GM12878 (cell line): Measurements from ENCODE around the gene SUPT4H1. TPM values are rescaled to one million over a fixed set of nuclear protein-coding genes. Genes with fewer than 3 reads are reported as not detected.

Source experiments
- ATAC-seq: fragments of 200-7000 bp; cut with Tn5 transposase; 3 replicates; pipeline ENCODE4 v1.9.1; 2020; ENCODE audit warnings: mild to moderate bottlenecking, moderate library complexity
- BruUV-seq: library from RNA; stranded (reverse); fragments of 400-500 nt; replicated peaks from 2 replicates; lab custom pipeline; 2021; lab: Mats Ljungman, UMichigan
- CTCF ChIA-PET: fragments of 300-600 bp; sonication (Branson Sonifier 250); formaldehyde crosslinking; extraction: SDS; loops from one replicate; lab custom pipeline; 2021; ENCODE audit warnings: inconsistent platforms; lab: Yijun Ruan, JAX
- POLR2A ChIA-PET: fragments of 350-600 bp; formaldehyde crosslinking; extraction: SDS; loops from one replicate; lab custom pipeline; 2021; ENCODE audit warnings: inconsistent platforms; lab: Charles Lee
- RAD21 ChIA-PET: fragments of 300-600 bp; sonication (Branson Sonifier 250); formaldehyde crosslinking; loops from one replicate; lab custom pipeline; 2023; ENCODE audit warnings: antibody characterized with exemption; ENCODE audit not compliant: unreplicated experiment; lab: Charles Lee
- SMC1A ChIA-PET: fragments of 300-600 bp; sonication (Branson Sonifier 250); formaldehyde crosslinking; loops from one replicate; lab custom pipeline; 2023; ENCODE audit not compliant: unreplicated experiment, uncharacterized antibody; lab: Charles Lee
- DNase-seq: peaks from one replicate; pipeline ENCODE4 v3.0.0-alpha.2; 2011; ENCODE audit warnings: low read depth, low spot score
- FAIRE-seq: peaks from 3 replicates; lab custom pipeline; 2011; peaks lifted over from hg19 to GRCh38; lab: Jason Lieb, UNC
- H2AFZ ChIP-seq: 2 replicates; pipeline ENCODE4 v1.6.0; 2011; ENCODE audit warnings: low read depth, low read length, control low read depth; ENCODE audit not compliant: control insufficient read depth
- H3K27ac ChIP-seq: 2 replicates; pipeline ENCODE4 v1.5.1; 2011; ENCODE audit warnings: control low read depth; ENCODE audit not compliant: control insufficient read depth, insufficient read depth
- H3K27me3 ChIP-seq, 2 experiments: replicated peaks in 1 of 2; 2 replicates each; pipeline versions ENCODE4 v1.6.0 to v1.6.1; 2011; ENCODE audit warnings: low read length in 1 of 2; ENCODE audit not compliant: control insufficient read depth in 2 of 2, insufficient read depth in 2 of 2
- H3K36me3 ChIP-seq, 2 experiments: 2 replicates each; pipeline ENCODE4 v1.5.1; 2011; ENCODE audit warnings: low read length in 1 of 2; ENCODE audit not compliant: control insufficient read depth in 2 of 2, insufficient read depth in 2 of 2
- H3K4me1 ChIP-seq: 2 replicates; pipeline ENCODE4 v1.6.1; 2011; ENCODE audit warnings: mild to moderate bottlenecking, low read length, moderate library complexity, mixed read lengths; ENCODE audit not compliant: control insufficient read depth, insufficient read depth
- H3K4me2 ChIP-seq: 2 replicates; pipeline ENCODE4 v1.6.0; 2011; ENCODE audit warnings: control low read depth; ENCODE audit not compliant: control insufficient read depth, insufficient read depth
- H3K4me3 ChIP-seq: fragments of 200-600 bp; sonication (generic); 2 replicates; pipeline ENCODE4 v1.5.1; 2016
- H3K79me2 ChIP-seq: 2 replicates; pipeline ENCODE4 v1.6.0; 2011; ENCODE audit warnings: low read length; ENCODE audit not compliant: control insufficient read depth, insufficient read depth
- H3K9ac ChIP-seq: 2 replicates; pipeline ENCODE4 v1.8.0; 2011; ENCODE audit warnings: low read length, control low read depth, mixed read lengths; ENCODE audit not compliant: control insufficient read depth, insufficient read depth
- H3K9me3 ChIP-seq: replicated peaks from 3 replicates; pipeline ENCODE4 v1.5.1; 2011; ENCODE audit warnings: mild to moderate bottlenecking, low read length; ENCODE audit not compliant: control insufficient read depth, insufficient read depth
- H4K20me1 ChIP-seq: 2 replicates; pipeline ENCODE4 v1.6.0; 2011; ENCODE audit not compliant: control insufficient read depth, insufficient read depth
- ATF7 ChIP-seq: fragments of 450-650 bp; IDR thresholded peaks from 2 replicates; pipeline ENCODE4 v1.6.1; 2016; ENCODE audit warnings: low read depth, mild to moderate bottlenecking
- BCLAF1 ChIP-seq: fragments of 450-650 bp; IDR thresholded peaks from 2 replicates; pipeline ENCODE4 v1.6.1; 2017; ENCODE audit warnings: antibody characterized with exemption, mild to moderate bottlenecking, moderate library complexity
- BRCA1 ChIP-seq: IDR thresholded peaks from 2 replicates; pipeline ENCODE4 v1.6.1; 2011; ENCODE audit warnings: low read depth, low read length, improper control_type of control experiment
- CBX3 ChIP-seq: fragments of 200-600 bp; sonication (generic); IDR thresholded peaks from 2 replicates; pipeline ENCODE4 v1.6.1; 2016; ENCODE audit warnings: low read depth, borderline replicate concordance
- CEBPB ChIP-seq, 2 experiments: fragments of 150-350 bp in 1 of 2; IDR thresholded peaks; 2 replicates each; pipeline ENCODE4 v1.6.1; 2012 to 2014; ENCODE audit warnings: low read depth in 2 of 2, low read length in 2 of 2, borderline replicate concordance in 1 of 2, inconsistent platforms in 1 of 2
- E2F4 ChIP-seq: IDR thresholded peaks from 2 replicates; pipeline ENCODE4 v1.6.1; 2012; ENCODE audit warnings: low read depth, low read length, improper control_type of control experiment
- JUND ChIP-seq: IDR thresholded peaks from 2 replicates; pipeline ENCODE4 v1.6.1; 2012; ENCODE audit warnings: low read depth, mild to moderate bottlenecking, low read length, improper control_type of control experiment, moderate library complexity
- KLF5 ChIP-seq: fragments of 450-650 bp; IDR thresholded peaks from 2 replicates; pipeline ENCODE4 v1.6.1; 2014; ENCODE audit warnings: mild to moderate bottlenecking; ENCODE audit not compliant: partially characterized antibody
- MEF2B ChIP-seq: fragments of 450-650 bp; IDR thresholded peaks from 2 replicates; pipeline ENCODE4 v1.6.1; 2018; ENCODE audit warnings: mild to moderate bottlenecking, moderate library complexity; ENCODE audit not compliant: partially characterized antibody, poor library complexity, severe bottlenecking
- NFYB ChIP-seq: IDR thresholded peaks from 2 replicates; pipeline ENCODE4 v1.6.1; 2011; ENCODE audit warnings: low read depth, mild to moderate bottlenecking, low read length, improper control_type of control experiment, moderate library complexity; ENCODE audit not compliant: insufficient read depth
- POLR2AphosphoS2 ChIP-seq: IDR thresholded peaks from 2 replicates; pipeline ENCODE4 v1.6.1; 2011; ENCODE audit warnings: low read depth, mild to moderate bottlenecking, low read length, improper control_type of control experiment, moderate library complexity
- ZBTB40 ChIP-seq: fragments of 450-650 bp; IDR thresholded peaks from 2 replicates; pipeline ENCODE4 v1.6.1; 2016; ENCODE audit warnings: mild to moderate bottlenecking, moderate library complexity, borderline replicate concordance
- ZNF622 ChIP-seq: fragments of 450-650 bp; IDR thresholded peaks from 2 replicates; pipeline ENCODE4 v1.6.1; 2017; ENCODE audit warnings: mild to moderate bottlenecking, inconsistent platforms
- WGBS: methylation state at CpG from one replicate; pipeline ENCODE4 v1.1.6; 2016; ENCODE audit warnings: low lambda C conversion rate; ENCODE audit not compliant: insufficient replicate concordance, insufficient coverage; ENCODE audit errors: missing lambda C conversion rate; 5-methylcytosine and 5-hydroxymethylcytosine counted together
- in situ Hi-C: fragments of 300-500 bp; cut with MboI; formaldehyde crosslinking; loops from 9 replicates; pipeline ENCODE4 v1.14.3; 2018; ENCODE audit warnings: mixed read lengths
- intact Hi-C: fragments of 100-400 bp; cut with micrococcal nuclease; formaldehyde crosslinking; loops from one replicate; pipeline ENCODE4 v1.14.2; 2022; ENCODE audit not compliant: unreplicated experiment
- polyA plus RNA-seq, 11 experiments: library from polyadenylated mRNA; depleted of rRNA in 4 of 11; unstranded in 6 of 11; stranded (reverse) in 5 of 11; fragments of >200 nt; fragmentation: Nextera tagmentation in 4 of 11; fragmentation: Illumina TruSeq in 1 of 11; extraction: Ambion mirVana in 4 of 11; extraction: Trizol in 1 of 11; gene quantifications; 1 replicate in 1 of 11; 2 replicates in 10 of 11; pipeline versions ENCODE4 v1.2.1 to v1.2.3, GENCODE V29; 2011 to 2016; ENCODE audit warnings: inconsistent platforms in 2 of 11, missing spikeins in 2 of 11, low read depth in 1 of 11
- total RNA-seq, 4 experiments: library from RNA; depleted of rRNA in 3 of 4; stranded (reverse); fragments of >200 nt in 3 of 4; fragmentation: Illumina TruSeq in 1 of 4; extraction: Trizol in 1 of 4; gene quantifications; 2 replicates each; pipeline versions ENCODE4 v1.2.1 to v1.2.3, GENCODE V29; 2013 to 2021

SUPT4H1 gene
- total and polyA plus RNA-seq, 10 of the 15 experiments (the other 5 are each of a cell fraction or from before 2014, with no cell fraction given), result 83.8 to 293 (median 128) TPM

GRCh38 chr17:58308985-58309917 lies 42.8 kb downstream of the SUPT4H1 start:
- H3K27ac ChIP-seq, result no peak overlapping the region
- H3K4me1 ChIP-seq, result no peaks in the 10 kb centered on the region
- ChIA-PET RAD21 (interaction anchor here (0.5 kb wide), 1 partner anchor 292 kb away, joined by 3 read pairs; no protein-coding TSS in a partner anchor), SMC1A (interaction anchor here (1.4 kb wide), 1 partner anchor 35 kb away, joined by 3 read pairs; no protein-coding TSS in a partner anchor), POLR2A (interaction anchor here (0.6 kb wide), 1 partner anchor 35 kb away, joined by 3 read pairs; no protein-coding TSS in a partner anchor), CTCF (interaction anchor here (0.9 to 2.7 kb wide), 4 partner anchors 8 to 138 kb away, joined by 3 to 7 read pairs (median 3); partner anchors contain the start of gene RNF43)
- ATAC-seq (no peak), DNase-seq (no peak), FAIRE-seq (no peak)
- no peaks in the 10 kb centered on the region for H3K79me2 ChIP-seq
- no peaks in the 10 kb centered on the region for H4K20me1 ChIP-seq
- H3K27me3 ChIP-seq, result no peaks in the 10 kb centered on the region
- 62% methylated on average over 21 of the region's 21 CpGs for WGBS
- 0 out of 4 replicates have a peak, but pooled peaks cover 0 to 1% of the 10 kb centered on the region in 2 experiments for H3K36me3 ChIP-seq
- no peak overlapping the region for H3K4me2 ChIP-seq
- H2AFZ ChIP-seq, result no peak overlapping the region
- BruUV-seq, result no TSS peak
- no peak overlapping the region for H3K9ac ChIP-seq
- H3K9me3 ChIP-seq, result no peaks in the 10 kb centered on the region
- in situ Hi-C loops (no loop called here), intact Hi-C loops (no loop called here)
- no peak overlapping the region for H3K4me3 ChIP-seq
- no peak for TF ChIP-seq ZNF622
- no peak for TF ChIP-seq CEBPB (IDR thresholded peaks at IDR 0.05; ENCODE audit: borderline replicate concordance in 1 of 2, low read depth in 2 of 2, low read length in 2 of 2)
- no peak for TF ChIP-seq ZBTB40
- no peak for TF ChIP-seq JUND
- TF ChIP-seq CBX3, result no peak
- no peak for TF ChIP-seq ATF7
- TF ChIP-seq E2F4, result no peak
- TF ChIP-seq NFYB, result no peak
- no peak for TF ChIP-seq MEF2B
- TF ChIP-seq BCLAF1, result no peak
- no peak for TF ChIP-seq POLR2AphosphoS2
- TF ChIP-seq KLF5, result no peak
- TF ChIP-seq BRCA1, result no peak
